ENCODE results near the gene GPNMB.
"Not testable (repeated sequence)": the region's sequence is repeated elsewhere in the genome, so short reads cannot be mapped to it uniquely, and the experiment has no call there.

Gene GPNMB

DNA sequence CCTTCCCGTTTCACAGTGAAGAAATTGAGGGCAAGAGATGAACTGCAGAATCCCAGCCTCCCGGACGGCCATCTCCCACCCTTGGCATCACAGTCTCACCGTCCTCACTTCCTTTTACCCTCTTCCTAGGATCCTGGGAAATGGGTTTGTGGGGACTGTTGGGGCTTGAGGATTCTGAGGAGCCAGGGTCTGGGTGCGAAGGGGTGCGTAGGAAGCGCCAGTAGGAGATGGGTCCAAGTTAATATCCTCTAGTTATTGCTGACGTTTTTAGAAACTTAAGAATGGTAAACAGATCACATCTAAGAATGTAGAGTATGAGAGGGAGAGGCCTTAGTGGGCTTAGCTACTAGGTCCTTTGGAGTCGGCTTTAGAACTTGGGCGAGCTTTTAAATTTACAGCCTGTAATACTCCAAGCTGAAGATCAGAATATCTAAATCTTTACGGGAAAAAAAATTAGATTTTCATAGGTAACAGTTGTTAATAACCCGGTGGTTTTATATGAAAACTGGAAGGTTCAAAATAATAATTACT is 53.3 kb downstream of the GPNMB start:
- H3K4me3 ChIP-seq (ENCODE audit: low read depth, low read length), result peak overlapping the region; percentile 91
- CTCF ChIA-PET, result interaction anchor here (0.8 to 3.4 kb wide), 6 partner anchors 10 to 246 kb away, joined by 3 to 16 read pairs (median 6); no protein-coding TSS in a partner anchor
- no peak for DNase-seq (ENCODE audit: low read depth, low spot score)
- POLR2A ChIA-PET, result interaction anchor here (1.1 to 1.6 kb wide), 2 partner anchors 34 to 48 kb away, joined by 3 read pairs; no protein-coding TSS in a partner anchor
- no peak for TF ChIP-seq CTCF (IDR thresholded peaks at IDR 0.05; ENCODE audit: insufficient read depth, low read length, missing control alignments)

GRCh38 chr7:23306936-23307521 is 60.5 kb downstream of the GPNMB start:
- no peak for TF ChIP-seq CTCF (IDR thresholded peaks at IDR 0.05; ENCODE audit: insufficient read depth, low read length, missing control alignments)
- no peak for DNase-seq (ENCODE audit: low read depth, low spot score)
- H3K4me3 ChIP-seq (ENCODE audit: low read depth, low read length), result no peak overlapping the region
- CTCF ChIA-PET, result no interaction called here
- POLR2A ChIA-PET, result no interaction called here

GRCh38 chr7:23308754-23309153 is 62.2 kb downstream of the GPNMB start:
- no peak for DNase-seq (ENCODE audit: low read depth, low spot score)
- TF ChIP-seq CTCF (IDR thresholded peaks at IDR 0.05; ENCODE audit: insufficient read depth, low read length, missing control alignments), result no peak
- ChIA-PET POLR2A (interaction anchor here (1.0 kb wide), 1 partner anchor 9 kb away, joined by 3 read pairs; no protein-coding TSS in a partner anchor), CTCF (interaction anchor here (1.8 kb wide), 1 partner anchor 9 kb away, joined by 4 read pairs; no protein-coding TSS in a partner anchor)
- no peak overlapping the region for H3K4me3 ChIP-seq (ENCODE audit: low read depth, low read length)

DNA sequence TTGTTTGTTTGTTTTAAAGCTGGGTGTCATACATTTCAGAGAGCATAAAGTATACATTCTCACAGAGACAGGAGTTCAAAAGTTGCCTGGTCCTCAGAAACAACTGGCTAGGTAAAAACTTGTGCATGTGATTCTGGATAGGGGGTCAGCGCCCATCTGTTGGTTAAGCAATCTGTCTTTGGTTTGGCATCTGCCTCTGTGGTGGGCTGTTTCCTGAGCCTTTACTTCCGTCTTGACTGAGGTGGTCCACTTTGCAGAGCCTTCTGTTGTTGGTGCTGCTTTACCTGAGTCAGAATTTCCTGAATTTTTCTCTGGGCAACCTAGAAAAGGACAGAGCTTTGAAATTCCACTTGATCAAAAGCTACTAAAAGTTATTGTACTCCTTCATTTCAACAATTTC is 65.6 kb downstream of the GPNMB start:
- POLR2A ChIA-PET; DNase-seq (ENCODE audit: low read depth, low spot score); H3K4me3 ChIP-seq (ENCODE audit: low read depth, low read length): not testable (repeated sequence)
- CTCF ChIA-PET, result interaction anchor here (1.6 to 1.8 kb wide), 2 partner anchors 10 to 150 kb away, joined by 4 to 8 read pairs; no protein-coding TSS in a partner anchor

- no peak overlapping the region for H3K4me3 ChIP-seq (ENCODE audit: low read depth, low read length)
- no peak for DNase-seq (ENCODE audit: low read depth, low spot score)
- CTCF ChIA-PET, result interaction anchor here (0.8 to 1.3 kb wide), 3 partner anchors 17 to 43 kb away, joined by 3 read pairs; partner anchors contain the start of gene MALSU1
- TF ChIP-seq CTCF (IDR thresholded peaks at IDR 0.05; ENCODE audit: insufficient read depth, low read length, missing control alignments), result no peak
- POLR2A ChIA-PET, result no interaction called here
Measured at GRCh38 chr7:23315366-23315765, 68.8 kb downstream of the GPNMB start.

All from AG04449 (cell line).